Activated T-helper 9 cell treated with anti-CD3 and anti-CD28 coated beads, Interleukin-2, amount 50 U/mL, for 16 hours (primary cell): ENCODE data around the gene CMTM5.

ENCODE experiments used
- DNase-seq: peaks from one replicate; pipeline ENCODE4 v3.0.0-alpha.2; 2020; ENCODE audit warnings: low read depth

The CMTM5 gene, protein sequence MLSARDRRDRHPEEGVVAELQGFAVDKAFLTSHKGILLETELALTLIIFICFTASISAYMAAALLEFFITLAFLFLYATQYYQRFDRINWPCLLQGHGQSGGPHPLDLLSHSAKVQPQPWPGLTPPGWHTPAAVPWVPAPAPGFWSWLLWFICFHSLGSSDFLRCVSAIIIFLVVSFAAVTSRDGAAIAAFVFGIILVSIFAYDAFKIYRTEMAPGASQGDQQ

GRCh38 chr14:23376482-23377197 lies at the start of gene CMTM5:
TSS of gene CMTM5 (plus strand) at chr14:23377046. CDS start at chr14:23377252, 206 bp downstream.
- no peak for DNase-seq

DNA sequence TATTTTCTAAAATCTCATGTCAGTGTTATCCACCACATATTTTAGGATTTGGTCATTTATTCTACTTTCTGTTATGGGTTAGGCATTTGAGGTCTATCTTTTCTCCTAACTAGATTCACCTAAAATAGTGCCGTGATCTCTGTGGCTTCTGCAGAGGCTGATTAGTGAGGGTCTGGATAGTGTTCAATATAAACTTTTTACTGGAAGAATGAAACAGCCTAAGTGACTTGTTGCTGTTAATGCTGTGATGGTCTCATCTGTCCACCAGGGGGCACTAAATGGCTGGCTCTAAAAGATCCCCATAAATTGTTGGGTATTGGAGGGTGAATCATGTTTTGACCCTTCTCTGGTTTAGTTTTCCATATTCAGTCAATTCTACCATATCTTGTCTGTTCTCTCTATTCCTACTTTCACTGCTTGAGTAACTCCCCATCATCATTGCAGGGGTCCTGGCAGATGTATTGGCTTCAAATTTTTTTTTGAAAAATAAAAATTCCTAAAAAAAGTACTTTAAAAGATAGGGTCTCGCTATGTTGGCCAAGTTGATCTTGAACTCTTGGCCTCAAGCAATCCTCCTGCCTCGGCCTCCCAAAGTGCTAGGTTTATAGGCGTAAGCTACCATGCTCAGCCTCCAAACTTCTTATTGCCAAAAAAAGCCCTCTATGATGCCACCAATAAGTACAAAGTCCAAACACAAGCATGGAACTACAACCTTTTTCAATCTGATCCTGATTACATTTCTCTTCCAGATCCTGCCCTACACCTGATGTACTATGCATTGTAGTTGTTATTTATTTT lies 48.7 kb upstream of the CMTM5 start:
- DNase-seq: peak; percentile 39

- DNase-seq: no peak
These were observed 41.2 kb upstream of the CMTM5 start for GRCh38 chr14:23335623-23336022.

DNA sequence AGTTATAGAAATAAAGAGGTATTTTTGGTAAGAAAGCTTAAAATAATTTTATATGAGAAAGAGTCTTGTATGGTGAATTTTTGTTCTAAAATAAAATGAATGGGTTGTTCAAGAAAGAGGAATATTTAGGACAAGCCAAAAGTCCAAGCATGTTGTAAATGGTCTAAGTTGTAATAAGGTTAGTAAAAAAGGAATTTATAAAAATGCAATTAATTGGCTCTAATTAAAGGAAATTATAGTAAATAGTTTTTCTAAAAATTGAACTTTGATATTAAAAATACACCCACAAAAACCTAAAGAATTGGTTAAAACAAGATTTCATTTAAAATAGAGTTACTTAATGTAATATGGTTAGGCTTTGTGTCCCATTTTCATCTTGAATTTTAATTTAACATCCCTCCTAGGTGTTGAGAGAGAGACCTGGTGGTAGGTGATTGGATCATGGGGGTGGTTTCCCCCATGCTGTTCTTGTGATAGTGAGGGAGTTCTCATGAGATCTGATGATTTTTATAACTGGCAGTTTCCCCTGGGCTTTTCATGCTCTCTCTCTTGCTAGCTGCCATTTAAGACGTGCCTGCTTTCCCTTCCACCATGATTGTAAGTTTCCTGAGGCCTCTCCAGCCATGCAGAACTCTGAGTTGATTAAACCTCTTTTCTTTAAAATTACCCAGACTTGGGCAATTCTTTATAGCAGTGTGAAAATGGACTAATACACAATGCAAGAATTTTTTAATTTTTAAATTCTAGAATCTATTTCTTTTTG lies 37.2 kb upstream of the CMTM5 start:
- DNase-seq: no peak

DNA sequence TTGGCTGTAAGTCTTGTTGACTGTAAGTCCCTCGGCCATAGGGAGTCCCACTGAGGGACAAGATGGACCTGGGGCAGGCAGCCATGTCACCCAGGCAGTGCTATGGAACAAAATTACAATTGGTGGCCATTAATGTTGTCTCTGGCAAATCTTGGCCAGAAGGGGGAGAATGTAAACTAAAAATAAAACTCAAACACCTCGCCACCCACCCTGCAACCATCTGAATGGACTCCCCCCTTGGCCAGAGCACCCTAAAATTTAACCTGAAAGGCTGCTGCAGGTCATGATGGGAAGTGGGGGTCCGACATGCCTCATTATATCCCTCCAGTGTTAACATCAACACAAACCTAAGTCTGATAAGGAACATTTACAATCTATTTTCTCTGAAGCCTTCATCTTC lies 32.4 kb upstream of the CMTM5 start:
- no peak for DNase-seq

- DNase-seq: no peak
These were observed 30.7 kb upstream of the CMTM5 start for GRCh38 chr14:23345987-23346692.

GRCh38 chr14:23346693-23347405 lies 30.0 kb upstream of the CMTM5 start:
- DNase-seq: no peak

GRCh38 chr14:23347406-23348296 lies 29.2 kb upstream of the CMTM5 start:
- DNase-seq: no peak

DNA sequence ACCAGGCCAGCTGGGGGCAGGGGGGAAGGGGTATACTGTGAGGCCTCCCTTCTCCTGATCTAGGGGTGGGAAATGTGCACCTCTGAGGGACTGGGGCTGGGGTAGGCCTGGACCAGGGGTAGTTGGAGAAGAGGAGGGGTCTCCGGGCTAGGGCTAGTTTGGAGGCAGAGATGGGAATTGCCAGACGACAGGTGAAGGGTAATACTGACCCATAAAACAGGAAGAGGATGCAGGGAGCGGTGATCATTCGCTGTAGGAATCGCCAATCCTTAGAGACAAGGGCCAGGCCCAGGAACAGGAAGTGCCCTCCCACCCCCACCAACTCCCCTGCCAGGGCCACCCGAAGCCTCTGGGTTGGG lies 28.6 kb upstream of the CMTM5 start:
- no peak for DNase-seq

- no peak for DNase-seq
These were observed 27.5 kb upstream of the CMTM5 start for GRCh38 chr14:23349156-23349845.

GRCh38 chr14:23351681-23352505 lies 25.0 kb upstream of the CMTM5 start:
- no peak for DNase-seq

DNA sequence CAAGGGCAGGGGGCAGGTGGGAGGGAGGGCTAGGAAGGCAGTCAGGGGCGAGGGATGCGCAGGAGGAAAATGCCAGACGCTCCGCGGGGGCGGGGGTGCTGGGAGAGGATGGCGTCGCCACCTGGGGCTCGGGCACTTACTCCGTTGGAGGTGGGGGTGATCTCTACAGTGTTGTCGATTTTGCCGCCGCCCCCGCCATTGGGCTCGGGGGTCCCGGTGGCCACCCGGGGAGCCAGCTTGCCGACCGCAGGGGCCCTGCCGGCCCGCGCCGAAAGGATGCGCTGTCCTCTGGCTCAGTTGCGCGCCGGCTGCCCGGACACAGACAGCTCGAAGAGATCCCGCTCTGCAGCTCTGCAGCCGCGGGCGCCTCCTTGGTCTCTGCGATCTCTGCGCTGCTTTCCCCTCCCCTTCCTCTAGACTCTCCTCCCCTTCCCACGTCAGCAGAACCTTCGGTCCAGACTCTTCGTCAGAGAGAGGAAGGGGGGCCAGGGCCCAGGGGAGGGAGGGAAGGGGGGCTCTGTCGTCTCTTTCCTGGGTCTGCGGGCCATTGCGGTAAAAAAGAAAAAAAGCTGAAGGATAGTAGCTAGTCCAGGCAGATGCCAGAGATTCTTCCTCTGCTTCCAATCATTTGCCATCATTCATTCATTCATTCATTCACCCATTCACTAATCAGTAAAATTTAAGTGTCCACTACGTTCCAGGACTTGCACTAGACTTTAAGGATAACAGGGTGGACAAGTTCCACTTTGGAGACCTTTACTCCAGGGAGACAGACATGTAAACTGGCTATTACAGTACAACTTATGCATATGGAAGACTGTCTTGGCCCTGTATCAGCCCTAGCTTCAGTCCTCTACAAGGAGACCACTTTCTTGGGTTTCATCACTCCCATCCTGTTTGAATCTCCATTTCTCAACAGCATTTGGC lies 24.1 kb upstream of the CMTM5 start, which contains the start of gene SLC22A17:
Gene SLC22A17, minus strand, starts transcription at position 382 of the 927 bp plus-strand sequence.
- DNase-seq: peak; percentile 26

- no peak for DNase-seq
These were observed 23.4 kb upstream of the CMTM5 start for GRCh38 chr14:23353433-23353780.

- no peak for DNase-seq
These were observed 21.9 kb upstream of the CMTM5 start for GRCh38 chr14:23354990-23355389.

DNA sequence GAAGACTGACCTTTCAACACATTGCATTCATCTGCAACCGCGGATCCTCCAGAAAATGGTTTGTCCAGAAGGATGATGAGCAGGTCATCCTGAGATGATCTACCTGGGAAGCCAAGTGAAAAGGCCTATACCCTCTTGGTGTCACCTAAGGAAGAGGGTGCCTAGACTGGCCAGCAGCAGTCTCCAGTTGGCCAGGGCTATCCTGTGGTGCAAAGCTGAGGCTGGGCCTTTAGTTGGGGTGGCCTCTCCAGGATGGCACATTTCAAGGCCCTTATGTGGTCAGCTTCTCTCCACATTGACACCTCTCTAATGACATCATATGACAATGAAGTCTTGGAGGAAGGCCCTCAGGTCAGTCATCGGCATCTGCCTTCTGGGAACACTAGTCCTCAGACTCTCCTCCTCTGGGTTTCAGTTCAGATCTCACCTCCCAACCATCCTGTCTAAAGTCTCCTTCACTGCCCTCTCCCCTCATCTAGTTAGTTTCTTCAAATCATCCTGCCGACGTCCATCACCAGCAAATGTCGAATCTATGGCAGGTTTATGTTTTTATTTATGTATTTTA lies 20.9 kb upstream of the CMTM5 start:
- no peak for DNase-seq

DNA sequence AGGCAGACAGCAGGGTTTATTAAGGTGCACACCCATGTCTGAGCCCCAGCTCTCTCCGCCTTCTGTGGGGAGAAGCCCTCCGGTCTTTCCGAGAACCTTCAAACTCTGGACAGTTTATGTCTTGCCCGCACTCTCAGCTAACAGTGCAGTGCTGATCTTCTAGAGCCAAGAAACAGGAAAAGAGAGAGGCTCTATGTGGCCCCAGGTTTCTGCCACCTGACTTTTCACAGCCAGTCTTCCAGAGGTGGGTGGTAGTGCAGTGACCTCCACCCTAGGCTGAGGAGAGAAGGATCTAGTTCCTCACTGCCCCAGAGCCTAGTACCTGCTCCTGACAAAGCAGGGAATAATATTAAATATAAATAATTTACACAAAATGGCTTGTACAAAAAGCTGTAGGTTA lies 20.2 kb upstream of the CMTM5 start:
- no peak for DNase-seq

DNA sequence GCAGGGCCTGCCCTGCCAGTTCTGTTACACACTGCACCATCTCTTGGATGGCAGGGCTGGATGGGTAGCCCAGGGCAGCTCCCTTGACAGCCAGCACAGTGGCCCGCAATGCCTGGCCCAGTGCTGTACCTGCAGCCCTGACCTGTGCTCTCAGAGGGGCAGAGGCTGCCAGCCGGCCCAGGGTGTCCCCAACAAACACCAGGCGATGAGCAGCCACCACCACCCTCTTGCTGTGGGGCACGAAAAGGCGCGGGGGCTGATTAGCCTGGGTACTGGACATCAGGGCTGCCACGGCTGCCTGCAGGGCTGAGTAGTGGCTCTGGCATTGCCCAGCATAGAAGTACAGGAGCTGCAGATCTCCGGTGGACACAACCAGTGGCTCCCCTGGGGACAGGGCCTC lies 19.6 kb upstream of the CMTM5 start:
- DNase-seq: no peak
